ACC112 (cell line): ENCODE measurements around the gene ZNF679.
"Not testable (repeated sequence)": the region's sequence is repeated elsewhere in the genome, so short reads cannot be mapped to it uniquely, and the experiment has no call there.

Experiments
- H2AFZ ChIP-seq: fragments of 200-600 bp; sonication (generic); one replicate; pipeline ENCODE4 v1.6.0; 2017; ENCODE audit warnings: antibody characterized with exemption, low read length; ENCODE audit not compliant: unreplicated experiment
- H3K27ac ChIP-seq: fragments of 200-600 bp; sonication (generic); 2 replicates; pipeline ENCODE4 v1.5.1; 2014; ENCODE audit warnings: low read depth, mild to moderate bottlenecking, antibody characterized with exemption, low read length, moderate library complexity
- H3K27me3 ChIP-seq: fragments of 200-600 bp; sonication (generic); 2 replicates; pipeline ENCODE4 v1.6.1; 2014; ENCODE audit warnings: mild to moderate bottlenecking, antibody characterized with exemption, low read length, moderate library complexity, mixed read lengths; ENCODE audit not compliant: insufficient read depth
- H3K36me3 ChIP-seq: fragments of 200-600 bp; sonication (generic); 2 replicates; pipeline ENCODE4 v1.6.1; 2016; ENCODE audit warnings: mild to moderate bottlenecking, antibody characterized with exemption, low read length, moderate library complexity, mixed read lengths; ENCODE audit not compliant: insufficient read depth
- H3K4me1 ChIP-seq: fragments of 200-600 bp; sonication (generic); one replicate; pipeline ENCODE4 v1.6.1; 2016; ENCODE audit warnings: low read length, mixed read lengths; ENCODE audit not compliant: insufficient read depth, unreplicated experiment, control insufficient read depth
- H3K4me3 ChIP-seq: fragments of 200-600 bp; sonication (generic); 2 replicates; pipeline ENCODE4 v1.5.1; 2014; ENCODE audit warnings: mild to moderate bottlenecking, low read depth, low read length
- H3K79me2 ChIP-seq: fragments of 200-600 bp; sonication (generic); one replicate; pipeline ENCODE4 v1.6.0; 2016; ENCODE audit warnings: low read length; ENCODE audit not compliant: control insufficient read depth, unreplicated experiment, insufficient read depth

Gene ZNF679

GRCh38 chr7:64312826-64313225 is 84.6 kb downstream of the ZNF679 start:
- Histone ChIP-seq H3K27me3 (no peaks in the 10 kb centered on the region), H3K36me3 (no peaks in the 10 kb centered on the region; the same call in 1 of the 2 replicates), H3K4me1 (peaks cover 5% of the 10 kb centered on the region), H3K27ac (no peak overlapping the region), H3K4me3 (no peak overlapping the region), H3K79me2 (peaks cover 35% of the 10 kb centered on the region), H2AFZ (no peak overlapping the region)

- H3K4me3 ChIP-seq, result peak within 1 kb of the TSS; percentile 91
- no peaks in the 10 kb centered on the region for H3K27me3 ChIP-seq
- peaks cover 5% of the 10 kb centered on the region; the same call in 1 of the 2 replicates for H3K36me3 ChIP-seq
- peak within 1 kb of the TSS; percentile 72 for H3K27ac ChIP-seq
- peak within 1 kb of the TSS; percentile 82 for H2AFZ ChIP-seq
- peaks cover 5% of the 10 kb centered on the region for H3K4me1 ChIP-seq
- H3K79me2 ChIP-seq, result peaks cover 43% of the 10 kb centered on the region
Observed at GRCh38 chr7:64313740-64314491, 85.6 kb downstream of the ZNF679 start, which contains the start of gene ZNF736. Gene ZNF736, plus strand, starts transcription at chr7:64313961. Its CDS starts 190 bp downstream, at chr7:64314151.

- Histone ChIP-seq H3K79me2 (peaks cover 47% of the 10 kb centered on the region), H3K4me1 (peaks cover 5% of the 10 kb centered on the region), H3K4me3 (peak overlapping the region; percentile 91), H2AFZ (peak overlapping the region; percentile 82), H3K27me3 (no peaks in the 10 kb centered on the region), H3K36me3 (peaks cover 6% of the 10 kb centered on the region; the same call in 1 of the 2 replicates), H3K27ac (peak overlapping the region; percentile 72; the same call in 1 of the 2 replicates)
Observed at GRCh38 chr7:64314566-64314965, 86.3 kb downstream of the ZNF679 start.

- H3K36me3 ChIP-seq, H3K4me1 ChIP-seq, H2AFZ ChIP-seq, H3K27ac ChIP-seq, H3K27me3 ChIP-seq: not testable (repeated sequence)
- peaks cover 62% of the 10 kb centered on the region for H3K79me2 ChIP-seq
- peak overlapping the region; percentile 91 for H3K4me3 ChIP-seq
Observed at GRCh38 chr7:64316031-64316742, 87.9 kb downstream of the ZNF679 start.
